CD4-positive, alpha-beta T cell treated with Interleukin-17A for 1 hour (primary cell): ENCODE measurements around the gene KCNK17.

Experiments
- DNase-seq: peaks from one replicate; pipeline ENCODE4 v3.0.0-alpha.2; 2020

KCNK17 gene

GRCh38 chr6:39335780-39336545 is 21.7 kb upstream of the KCNK17 start:
- DNase-seq = no peak

- no peak for DNase-seq
Measured at GRCh38 chr6:39333644-39334438, 19.6 kb upstream of the KCNK17 start.

GRCh38 chr6:39330476-39330875 is 16.3 kb upstream of the KCNK17 start:
- DNase-seq = no peak

- DNase-seq = peak; percentile 18
Measured at GRCh38 chr6:39330057-39330456, 15.8 kb upstream of the KCNK17 start.

GRCh38 chr6:39328066-39328465 is 13.8 kb upstream of the KCNK17 start:
- DNase-seq = no peak

- no peak for DNase-seq
Measured at GRCh38 chr6:39327507-39327906, 13.3 kb upstream of the KCNK17 start.

- no peak for DNase-seq
Measured at GRCh38 chr6:39322306-39322850, 8.2 kb upstream of the KCNK17 start, which contains the start of gene KCNK16. TSS of gene KCNK16 (minus strand) at chr6:39322702. CDS start at chr6:39322540, 162 bp downstream.

- no peak for DNase-seq
Measured at GRCh38 chr6:39321761-39322160, 7.5 kb upstream of the KCNK17 start.

- no peak for DNase-seq
Measured at GRCh38 chr6:39320363-39320984, 6.3 kb upstream of the KCNK17 start.

GRCh38 chr6:39319621-39320362 is 5.6 kb upstream of the KCNK17 start:
- DNase-seq = no peak

- DNase-seq = no peak
Measured at GRCh38 chr6:39317256-39317655, 3.0 kb upstream of the KCNK17 start.

GRCh38 chr6:39313526-39314272 is 520 bp downstream of the KCNK17 start:
- DNase-seq = no peak

- no peak for DNase-seq
Measured at GRCh38 chr6:39312912-39313525, 1.2 kb downstream of the KCNK17 start.

- no peak for DNase-seq
Measured at GRCh38 chr6:39310542-39310941, 3.7 kb downstream of the KCNK17 start.

- DNase-seq = peak; percentile 55
Measured at GRCh38 chr6:39309942-39310531, 4.2 kb downstream of the KCNK17 start.

- no peak for DNase-seq
Measured at GRCh38 chr6:39307462-39307861, 6.8 kb downstream of the KCNK17 start.

GRCh38 chr6:39304951-39305350 is 9.3 kb downstream of the KCNK17 start:
- DNase-seq = no peak

- DNase-seq = no peak
Measured at GRCh38 chr6:39303425-39304153, 10.6 kb downstream of the KCNK17 start.

- DNase-seq = peak; percentile 81
Measured at GRCh38 chr6:39302669-39303424, 11.4 kb downstream of the KCNK17 start.
